HEK293T (cell line): Measurements from ENCODE around the gene C19orf25.
"Not testable (repeated sequence)": the region's sequence is repeated elsewhere in the genome, so short reads cannot be mapped to it uniquely, and the experiment has no call there.

Experiments used
- CTCF ChIA-PET: fragments of 350-600 bp; formaldehyde crosslinking; extraction: SDS; loops from one replicate; lab custom pipeline; 2021; ENCODE audit warnings: antibody characterized with exemption, inconsistent platforms; lab: Yijun Ruan, JAX
- POLR2A ChIA-PET: fragments of 350-600 bp; formaldehyde crosslinking; extraction: SDS; loops from one replicate; lab custom pipeline; 2020; ENCODE audit warnings: antibody characterized with exemption, inconsistent platforms; lab: Yijun Ruan, JAX
- DNase-seq: peaks from one replicate; pipeline ENCODE4 v3.0.0; 2012; ENCODE audit warnings: mixed read lengths; ENCODE audit errors: extremely low spot score
- ARNT ChIP-seq: fragments of 450-650 bp; IDR thresholded peaks from 2 replicates; pipeline ENCODE4 v1.6.1; 2017; ENCODE audit warnings: mild to moderate bottlenecking
- BHLHE40 ChIP-seq: fragments of 450-650 bp; IDR thresholded peaks from 2 replicates; pipeline ENCODE4 v1.6.1; 2016; ENCODE audit warnings: mild to moderate bottlenecking, moderate library complexity, borderline replicate concordance
- CTBP1 ChIP-seq: fragments of 450-650 bp; IDR thresholded peaks from 2 replicates; pipeline ENCODE4 v1.6.1; 2016; ENCODE audit warnings: borderline replicate concordance
- FOXA1 ChIP-seq: fragments of 450-650 bp; IDR thresholded peaks from 2 replicates; pipeline ENCODE4 v1.6.1; 2016; ENCODE audit warnings: mild to moderate bottlenecking
- FOXK2 ChIP-seq: fragments of 450-650 bp; IDR thresholded peaks from 2 replicates; pipeline ENCODE4 v1.6.1; 2016; ENCODE audit warnings: mild to moderate bottlenecking
- FOXM1 ChIP-seq: fragments of 450-650 bp; IDR thresholded peaks from 2 replicates; pipeline ENCODE4 v1.6.1; 2017; ENCODE audit warnings: mild to moderate bottlenecking, borderline replicate concordance
- HDGF ChIP-seq: fragments of 450-650 bp; IDR thresholded peaks from 2 replicates; pipeline ENCODE4 v1.6.1; 2017; ENCODE audit warnings: antibody characterized with exemption, borderline replicate concordance
- L3MBTL2 ChIP-seq: fragments of 450-650 bp; conservative IDR thresholded peaks from 2 replicates; pipeline ENCODE4 v1.6.1; 2016; ENCODE audit warnings: mild to moderate bottlenecking
- LEF1 ChIP-seq: fragments of 450-650 bp; IDR thresholded peaks from 2 replicates; pipeline ENCODE4 v1.6.1; 2017; ENCODE audit warnings: mild to moderate bottlenecking, borderline replicate concordance
- NFRKB ChIP-seq: fragments of 450-650 bp; IDR thresholded peaks from 2 replicates; pipeline ENCODE4 v1.6.1; 2016; ENCODE audit warnings: mild to moderate bottlenecking, moderate library complexity
- SP1 ChIP-seq: fragments of 450-650 bp; IDR thresholded peaks from 2 replicates; pipeline ENCODE4 v1.6.1; 2017
- SUZ12 ChIP-seq: fragments of 450-650 bp; IDR thresholded peaks from 2 replicates; pipeline ENCODE4 v1.6.1; 2016; ENCODE audit warnings: mild to moderate bottlenecking
- TARDBP ChIP-seq: fragments of 450-650 bp; IDR thresholded peaks from 2 replicates; pipeline ENCODE4 v1.6.1; 2016
- ZNF384 ChIP-seq: fragments of 450-650 bp; IDR thresholded peaks from 2 replicates; pipeline ENCODE4 v1.6.1; 2016
- TF ChIP-seq, protein P1 (sequence below): fragments of 450-650 bp; IDR thresholded peaks from 2 replicates; pipeline ENCODE4 v1.6.1; 2016

Gene C19orf25

DNA sequence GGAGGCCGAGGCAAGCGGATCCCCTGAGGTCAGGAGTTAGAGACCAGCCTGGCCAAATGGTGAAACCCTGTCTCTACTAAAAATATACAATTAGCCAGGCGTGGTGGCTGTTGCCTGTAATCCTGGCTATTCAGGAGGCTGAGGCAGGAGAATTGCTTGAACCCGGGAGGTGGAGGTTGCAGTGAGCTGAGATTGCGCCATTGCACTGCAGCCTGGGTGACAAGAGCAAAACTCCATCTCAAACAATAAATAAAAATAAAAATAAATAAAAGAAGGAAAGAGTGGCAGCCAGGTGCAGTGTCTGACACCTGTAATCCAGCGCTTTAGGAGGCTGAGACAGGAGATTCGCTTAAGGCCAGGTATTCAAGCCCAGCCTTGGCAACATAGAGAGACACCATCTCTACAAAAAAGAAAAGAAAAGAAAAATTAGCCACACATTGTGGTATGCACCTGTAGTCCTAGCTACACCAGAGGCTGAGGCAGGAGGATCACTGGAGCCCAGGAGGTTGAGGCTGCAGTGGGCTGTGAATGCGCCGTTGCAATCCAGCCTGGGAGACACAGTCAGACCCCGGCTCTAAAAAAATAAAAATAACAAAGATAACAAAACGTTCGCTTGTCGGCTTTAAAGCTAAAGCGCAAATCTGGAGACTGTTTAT lies 23.5 kb upstream of the C19orf25 start:
- CTCF ChIA-PET: no interaction called here

DNA sequence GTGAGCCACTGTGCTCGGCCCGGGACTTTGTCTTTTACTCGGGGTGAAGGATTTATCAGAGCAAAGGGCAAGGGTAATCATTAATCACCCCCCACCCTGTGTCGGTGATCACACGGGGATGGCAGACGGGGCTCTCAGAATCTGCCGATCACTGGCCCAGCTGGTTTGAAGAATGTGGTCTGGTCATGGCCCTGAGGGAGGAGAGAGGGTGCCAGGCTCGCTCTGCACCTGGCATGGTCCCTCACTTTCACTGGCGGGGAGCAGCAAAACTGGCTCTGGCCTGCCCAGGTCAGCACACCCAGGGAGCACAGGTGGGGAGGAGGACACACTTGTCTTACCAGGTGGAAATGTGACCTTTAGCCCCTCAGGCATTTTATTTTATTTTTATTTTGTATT lies 22.2 kb upstream of the C19orf25 start:
- DNase-seq: no peak
- POLR2A ChIA-PET: no interaction called here
- TF ChIP-seq SUZ12 (no peak), ARNT (no peak), BHLHE40 (no peak), ZNF384 (no peak), HDGF (no peak)
- CTCF ChIA-PET: interaction anchor here (0.6 kb wide), 1 partner anchor 638 kb away, joined by 3 read pairs; no protein-coding TSS in a partner anchor

More for the DNA sequence above, 23.5 kb upstream of the C19orf25 start:
- POLR2A ChIA-PET: interaction anchor here (1.0 kb wide), 1 partner anchor 89 kb away, joined by 4 read pairs; no protein-coding TSS in a partner anchor
- TF ChIP-seq ZNF384 (no peak), SUZ12 (no peak), FOXM1 (no peak), TARDBP (no peak), CTBP1 (no peak), HDGF (no peak), FOXK2 (no peak), LEF1 (no peak), SP1 (no peak), L3MBTL2 (no peak), FOXA1 (no peak)
- TF ChIP-seq, protein P1, sequence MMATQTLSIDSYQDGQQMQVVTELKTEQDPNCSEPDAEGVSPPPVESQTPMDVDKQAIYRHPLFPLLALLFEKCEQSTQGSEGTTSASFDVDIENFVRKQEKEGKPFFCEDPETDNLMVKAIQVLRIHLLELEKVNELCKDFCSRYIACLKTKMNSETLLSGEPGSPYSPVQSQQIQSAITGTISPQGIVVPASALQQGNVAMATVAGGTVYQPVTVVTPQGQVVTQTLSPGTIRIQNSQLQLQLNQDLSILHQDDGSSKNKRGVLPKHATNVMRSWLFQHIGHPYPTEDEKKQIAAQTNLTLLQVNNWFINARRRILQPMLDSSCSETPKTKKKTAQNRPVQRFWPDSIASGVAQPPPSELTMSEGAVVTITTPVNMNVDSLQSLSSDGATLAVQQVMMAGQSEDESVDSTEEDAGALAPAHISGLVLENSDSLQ: no peak
- DNase-seq: no peak

DNA sequence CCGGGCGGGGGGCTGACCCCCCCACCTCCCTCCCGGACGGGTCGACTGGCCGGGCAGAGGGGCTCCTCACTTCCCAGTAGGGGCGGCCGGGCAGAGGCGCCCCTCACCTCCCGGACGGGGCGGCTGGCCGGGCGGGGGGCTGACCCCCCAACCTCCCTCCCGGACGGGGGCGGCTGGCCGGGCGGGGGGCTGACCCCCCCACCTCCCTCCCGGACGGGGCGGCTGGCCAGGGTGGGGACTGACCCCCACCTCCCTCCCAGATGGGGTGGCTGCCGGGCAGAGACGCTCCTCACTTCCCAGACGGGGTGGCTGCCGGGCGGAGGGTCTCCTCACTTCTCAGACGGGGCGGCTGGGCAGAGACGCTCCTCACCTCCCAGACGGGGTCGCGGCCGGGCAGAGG lies 20.2 kb upstream of the C19orf25 start:
- CTCF ChIA-PET, POLR2A ChIA-PET, DNase-seq: not testable (repeated sequence)

DNA sequence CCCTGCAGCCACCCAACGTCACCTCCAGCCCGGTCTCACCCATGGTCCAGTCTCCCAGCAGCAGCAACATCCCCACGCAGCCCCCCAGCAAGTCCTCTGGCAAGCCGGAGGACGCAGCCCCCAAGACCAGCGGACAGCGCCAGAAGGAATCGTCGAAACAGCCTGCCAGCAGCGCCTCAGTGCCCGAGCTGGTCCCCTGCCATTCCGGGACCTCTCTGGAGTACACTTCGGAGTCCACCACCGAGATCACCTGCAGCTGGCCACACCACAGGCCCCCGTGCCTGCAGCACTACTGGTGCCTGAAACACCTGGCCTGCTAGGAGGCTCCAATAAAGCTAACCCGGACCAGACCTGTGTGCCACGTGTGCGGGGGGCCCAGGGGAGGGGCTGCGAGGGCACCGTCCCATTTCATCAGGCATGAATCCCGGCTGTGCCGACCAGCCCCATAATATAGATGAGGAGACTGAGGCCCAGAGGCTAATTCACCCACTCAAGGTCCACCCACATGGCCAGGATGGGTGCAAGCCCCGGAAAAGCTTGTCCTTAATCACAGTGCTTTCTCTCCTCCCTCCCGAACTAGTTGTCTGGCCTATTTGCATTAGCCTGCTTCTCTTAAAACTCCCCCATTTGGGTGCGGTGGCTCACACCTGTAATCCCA lies 18.7 kb upstream of the C19orf25 start:
- no peak for DNase-seq
- ChIA-PET CTCF (no interaction called here), POLR2A (no interaction called here)
- TF ChIP-seq, protein P1: no peak
- TF ChIP-seq LEF1: no peak
- TF ChIP-seq NFRKB: no peak
- no peak for TF ChIP-seq HDGF
- no peak for TF ChIP-seq FOXM1
- TF ChIP-seq SP1: no peak
- TF ChIP-seq FOXA1: no peak
- TF ChIP-seq FOXK2: no peak

DNA sequence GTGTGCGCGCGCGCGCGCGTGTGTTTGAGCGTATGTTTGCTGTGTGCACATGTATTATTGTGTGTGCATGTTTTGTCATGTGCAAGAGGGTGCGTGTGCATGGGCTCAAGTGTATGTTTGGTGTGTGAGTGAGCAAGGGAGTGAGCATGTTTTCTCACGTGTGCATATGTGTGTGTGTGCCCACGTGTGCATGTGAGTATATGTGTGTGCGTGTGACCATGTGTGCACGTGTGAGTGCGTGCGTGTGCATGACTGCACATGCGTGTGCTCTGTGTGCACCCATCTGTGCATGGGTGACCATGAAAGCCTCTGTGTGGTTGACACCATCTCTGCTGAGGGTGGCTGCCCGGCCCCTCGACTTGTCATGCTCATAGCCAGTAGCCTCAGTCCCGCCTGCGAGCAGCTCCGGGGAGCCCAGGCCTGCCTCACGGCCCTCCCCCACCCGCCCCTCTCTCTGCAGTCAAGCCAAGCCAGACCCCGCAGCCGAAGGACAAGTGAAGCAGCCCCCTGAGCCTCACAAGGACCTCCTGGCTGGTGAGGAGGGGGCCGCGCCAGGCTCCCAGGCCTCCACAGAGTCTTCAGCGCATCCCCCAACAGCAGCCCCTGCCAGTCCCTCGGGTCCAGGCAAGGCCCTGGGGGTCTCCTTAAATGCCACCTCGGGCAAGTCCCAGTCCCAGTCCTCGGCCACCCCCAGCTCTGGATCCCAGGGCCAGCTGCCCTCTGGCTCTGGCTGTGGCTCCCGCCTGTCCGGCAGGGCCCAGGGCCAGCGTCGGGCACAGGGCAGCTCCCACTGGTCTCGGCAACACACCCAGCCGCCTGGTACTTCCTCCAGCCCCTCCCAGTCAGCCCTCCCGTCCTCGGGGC lies 17.9 kb upstream of the C19orf25 start:
- no peak for DNase-seq
- ChIA-PET POLR2A (no interaction called here), CTCF (no interaction called here)
- no peak for TF ChIP-seq FOXK2
- TF ChIP-seq ZNF384: no peak
- no peak for TF ChIP-seq HDGF
- no peak for TF ChIP-seq BHLHE40
- TF ChIP-seq SP1: no peak
- TF ChIP-seq FOXA1: no peak
- TF ChIP-seq ARNT: no peak
- TF ChIP-seq, protein P1: no peak
- no peak for TF ChIP-seq FOXM1
- TF ChIP-seq CTBP1: no peak

DNA sequence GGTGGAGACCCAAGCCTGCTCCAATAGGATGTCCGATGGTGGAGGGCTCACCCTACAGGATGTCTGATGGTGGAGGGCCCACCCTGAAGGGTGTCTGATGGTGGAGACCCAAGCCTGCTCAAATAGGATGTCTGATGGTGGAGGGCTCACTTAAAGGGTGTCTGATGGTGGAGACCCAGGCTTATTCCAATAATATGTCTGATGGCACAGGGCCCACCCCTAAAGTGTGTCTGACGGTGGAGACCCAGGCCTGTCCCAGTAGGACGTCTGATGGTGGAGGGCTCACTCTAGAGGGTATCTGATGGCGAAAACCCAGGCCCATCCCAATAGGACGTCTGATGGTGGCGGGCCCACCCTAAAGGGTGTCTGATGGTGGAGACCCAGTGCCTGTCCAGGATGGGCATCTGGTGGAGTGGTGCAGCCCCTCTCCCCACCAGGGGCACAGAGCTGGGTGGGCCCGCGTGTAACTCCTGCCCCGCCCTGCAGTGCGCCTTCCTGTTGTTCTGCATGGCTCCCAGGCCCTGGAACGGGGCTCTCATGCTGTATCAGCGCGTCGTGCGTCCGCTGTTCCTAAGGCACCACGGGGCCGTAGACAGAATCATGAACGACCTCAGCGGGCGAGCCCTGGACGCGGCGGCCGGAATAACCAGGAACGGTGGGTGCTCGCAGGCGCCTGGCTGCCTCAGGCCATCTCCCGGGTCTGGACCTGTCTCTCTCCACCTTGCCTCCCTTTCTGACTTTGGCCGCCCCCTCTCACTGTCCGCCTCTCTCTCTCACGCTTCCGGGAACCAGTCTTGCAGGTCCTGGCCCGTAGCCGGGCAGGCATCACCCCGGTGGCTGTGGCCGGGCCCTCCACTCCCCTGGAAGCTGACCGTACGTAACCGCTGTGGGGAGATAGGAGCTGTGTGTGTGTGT lies 17.0 kb upstream of the C19orf25 start:
- TF ChIP-seq HDGF (no peak), L3MBTL2 (no peak), SUZ12 (no peak), CTBP1 (no peak), ARNT (no peak), LEF1 (no peak), ZNF384 (no peak), FOXA1 (no peak), FOXM1 (no peak)
- TF ChIP-seq, protein P1: no peak
- POLR2A ChIA-PET: no interaction called here
- DNase-seq: no peak
- CTCF ChIA-PET: no interaction called here
